T-cell (primary cell): ENCODE results near the gene IKZF2. TPM values are rescaled to one million over a fixed set of nuclear protein-coding genes. Genes with fewer than 3 reads are reported as not detected.

ENCODE experiments used
- ATAC-seq, 4 experiments: fragments of 200-7000 bp in 3 of 4; fragments of 150-1000 bp in 1 of 4; cut with Tn5 transposase; replicated peaks in 1 of 4; 1 replicate in 3 of 4; 2 replicates in 1 of 4; pipeline ENCODE4 v1.10.0; 2021; ENCODE audit warnings: moderate library complexity in 3 of 4, mild to moderate bottlenecking in 2 of 4, moderate number of reproducible peaks in 1 of 4
- CTCF ChIA-PET, 2 donors: fragments of 300-600 bp; sonication (Branson Sonifier 250); formaldehyde crosslinking; loops; one replicate each; lab custom pipeline; 2022; ENCODE audit warnings: antibody characterized with exemption in 2 of 2; lab: Charles Lee
- POLR2A ChIA-PET, 2 donors: fragments of 300-600 bp; sonication (Branson Sonifier 250); formaldehyde crosslinking; loops; one replicate each; lab custom pipeline; 2022; ENCODE audit warnings: antibody characterized with exemption in 2 of 2; lab: Charles Lee
- DNase-seq, 35 experiments: peaks; one replicate each; pipeline versions ENCODE4 v3.0.0 to v3.0.0-alpha.2; 2013 to 2023
- H3K27ac ChIP-seq: one replicate; pipeline ENCODE4 v1.5.1; 2013; ENCODE audit warnings: low read length
- H3K27me3 ChIP-seq, 2 experiments: replicated peaks in 1 of 2; 1 replicate in 1 of 2; 2 replicates in 1 of 2; pipeline versions ENCODE4 v1.6.1 to v1.7.0; 2013; ENCODE audit warnings: low read length in 1 of 2, mixed read lengths in 1 of 2; ENCODE audit not compliant: control insufficient read depth in 2 of 2, insufficient read depth in 2 of 2; ENCODE audit errors: extremely low read depth in 1 of 2
- H3K36me3 ChIP-seq, 2 donors: 1 replicate in 1 of 2; 2 replicates in 1 of 2; pipeline versions ENCODE4 v1.6.1 to v1.7.0; 2013; ENCODE audit warnings: low read length in 1 of 2; ENCODE audit not compliant: control insufficient read depth in 2 of 2, insufficient read depth in 1 of 2; ENCODE audit errors: extremely low read depth in 1 of 2
- H3K4me1 ChIP-seq, 2 experiments: 1 replicate in 1 of 2; 2 replicates in 1 of 2; pipeline versions ENCODE4 v1.6.1 to v1.7.0; 2013; ENCODE audit warnings: low read length in 2 of 2, mixed read lengths in 1 of 2; ENCODE audit not compliant: insufficient read depth in 2 of 2, control insufficient read depth in 1 of 2; ENCODE audit errors: extremely low read depth in 1 of 2
- H3K4me3 ChIP-seq, 2 donors: 1 replicate in 1 of 2; 2 replicates in 1 of 2; pipeline versions ENCODE4 v1.5.1 to v1.7.0; 2013; ENCODE audit warnings: mild to moderate bottlenecking in 2 of 2, low read length in 1 of 2, moderate library complexity in 1 of 2; ENCODE audit not compliant: control insufficient read depth in 1 of 2; ENCODE audit errors: extremely low read depth in 1 of 2
- H3K9me3 ChIP-seq: 2 replicates; pipeline ENCODE4 v1.7.0; 2013
- H3K27ac Mint-ChIP-seq, 2 donors: one replicate each; pipeline ENCODE4 v1.8.0; 2020 to 2021; ENCODE audit warnings: mild to moderate bottlenecking in 2 of 2, mixed read lengths in 2 of 2
- H3K27me3 Mint-ChIP-seq, 2 donors: one replicate each; pipeline ENCODE4 v1.8.0; 2021 to 2022; ENCODE audit warnings: mixed read lengths in 2 of 2
- H3K36me3 Mint-ChIP-seq: one replicate; pipeline ENCODE4 v1.8.0; 2021; ENCODE audit warnings: mixed read lengths
- H3K4me1 Mint-ChIP-seq, 3 donors: one replicate each; pipeline ENCODE4 v1.8.0; 2020 to 2022; ENCODE audit warnings: mixed read lengths in 3 of 3, mild to moderate bottlenecking in 1 of 3
- H3K4me3 Mint-ChIP-seq, 3 donors: one replicate each; pipeline ENCODE4 v1.8.0; 2020 to 2022; ENCODE audit warnings: mild to moderate bottlenecking in 3 of 3, mixed read lengths in 3 of 3, moderate library complexity in 3 of 3
- H3K9me3 Mint-ChIP-seq, 3 donors: one replicate each; pipeline ENCODE4 v1.8.0; 2020 to 2022; ENCODE audit warnings: mixed read lengths in 3 of 3
- WGBS: methylation state at CpG from one replicate; pipeline ENCODE4 v1.1.5; 2013; ENCODE audit warnings: missing lambda C conversion rate; ENCODE audit not compliant: insufficient coverage; 5-methylcytosine and 5-hydroxymethylcytosine counted together
- total RNA-seq, 35 experiments: library from RNA in 6 of 35; stranded (reverse) in 6 of 35; fragments of 120-200 nt in 1 of 35; gene quantifications; one replicate each; pipeline versions ENCODE4 v1.2.1 to v1.2.4 and lab custom pipeline; 2013 to 2026

Gene IKZF2
- total RNA-seq, 5 donors from 2014 or later (not counting 1 experiment from before 2014, with no cell fraction given), result 23.4 to 64.1 (median 31.0) TPM

DNA sequence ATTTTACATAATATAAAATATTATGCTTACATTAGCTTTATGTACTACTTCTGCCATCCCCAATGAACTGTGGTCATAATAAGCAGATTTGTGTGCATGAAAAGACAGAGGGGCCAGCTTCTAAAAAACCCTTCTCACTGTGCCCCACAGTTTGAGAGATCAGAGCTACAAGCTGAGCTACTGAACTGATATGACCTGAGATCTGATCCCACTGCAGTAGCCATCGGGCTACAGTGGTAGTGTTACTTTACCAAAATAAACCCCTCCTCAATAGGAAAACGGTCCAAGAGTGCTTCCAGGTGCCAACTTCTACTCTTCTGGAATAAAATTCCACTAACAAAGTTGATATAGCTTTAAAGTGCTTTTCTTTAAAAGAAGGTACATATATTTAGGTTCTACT, 43.1 kb downstream of the IKZF2 start:
- Mint-ChIP-seq H3K4me1 (peaks cover 22 to 24% (median 23%) of the 10 kb centered on the region in 3 donors), H3K27me3 (peaks cover 0 to 5% of the 10 kb centered on the region in 2 donors), H3K9me3 (no peaks in the 10 kb centered on the region), H3K4me3 (peak overlapping the region in 1 of 3 donors; percentile 11), H3K27ac (peak overlapping the region; percentile 15 to 34), H3K36me3 (no peaks in the 10 kb centered on the region)
- CTCF ChIA-PET, result no interaction called here
- no peaks in the 10 kb centered on the region for H3K27me3 ChIP-seq
- POLR2A ChIA-PET, result no interaction called here
- H3K36me3 ChIP-seq, result no peaks in the 10 kb centered on the region
- H3K9me3 ChIP-seq, result no peaks in the 10 kb centered on the region
- no peak overlapping the region for H3K4me3 ChIP-seq
- WGBS, result 80% methylated on average over 1 of the region's 2 CpGs
- H3K4me1 ChIP-seq, result peaks cover 8 to 37% of the 10 kb centered on the region in 2 experiments
- no peak for DNase-seq
- H3K27ac ChIP-seq, result peak overlapping the region; percentile 17
- ATAC-seq, result no peak

DNA sequence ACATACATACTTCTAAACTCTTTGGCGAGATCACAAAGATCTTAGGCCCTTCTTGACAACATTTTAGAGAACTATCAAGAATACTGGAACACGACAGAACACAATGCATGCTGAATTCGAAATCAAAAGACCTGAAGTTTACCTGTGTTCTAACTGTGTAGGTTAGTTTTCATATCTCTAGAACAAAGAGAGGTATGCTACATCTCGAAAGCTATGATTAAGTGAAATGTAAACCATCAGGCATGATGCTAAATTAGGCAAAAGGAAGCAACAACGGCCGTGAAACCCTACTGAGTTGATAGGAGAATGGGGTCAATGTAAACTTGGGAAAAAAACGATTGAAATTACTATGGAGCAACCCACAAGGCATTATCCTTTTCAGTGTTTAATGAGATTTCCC, 43.7 kb downstream of the IKZF2 start:
- POLR2A ChIA-PET, result interaction anchor here (0.6 kb wide), 2 partner anchors 15 to 181 kb away, joined by 3 read pairs; no protein-coding TSS in a partner anchor
- H3K4me3 Mint-ChIP-seq, result peak overlapping the region; percentile 0 to 19 (median 13)
- Histone ChIP-seq H3K27ac (peak overlapping the region; percentile 17), H3K4me3 (no peak overlapping the region), H3K9me3 (no peaks in the 10 kb centered on the region), H3K27me3 (no peaks in the 10 kb centered on the region), H3K4me1 (peaks cover 8 to 37% of the 10 kb centered on the region in 2 experiments), H3K36me3 (no peaks in the 10 kb centered on the region)
- H3K9me3 Mint-ChIP-seq, result no peaks in the 10 kb centered on the region
- H3K36me3 Mint-ChIP-seq, result no peaks in the 10 kb centered on the region
- ATAC-seq (no peak), DNase-seq (no peak)
- H3K27ac Mint-ChIP-seq, result peak overlapping the region; percentile 63 to 76
- H3K27me3 Mint-ChIP-seq, result peaks cover 0 to 5% of the 10 kb centered on the region in 2 donors
- peaks cover 22 to 26% (median 23%) of the 10 kb centered on the region in 3 donors for H3K4me1 Mint-ChIP-seq
- CTCF ChIA-PET, result interaction anchor here in 1 of 2 donors (0.6 kb wide), 1 partner anchor 9 kb away, joined by 4 read pairs; no protein-coding TSS in a partner anchor
- 44% methylated on average over 3 of the region's 7 CpGs for WGBS

DNA sequence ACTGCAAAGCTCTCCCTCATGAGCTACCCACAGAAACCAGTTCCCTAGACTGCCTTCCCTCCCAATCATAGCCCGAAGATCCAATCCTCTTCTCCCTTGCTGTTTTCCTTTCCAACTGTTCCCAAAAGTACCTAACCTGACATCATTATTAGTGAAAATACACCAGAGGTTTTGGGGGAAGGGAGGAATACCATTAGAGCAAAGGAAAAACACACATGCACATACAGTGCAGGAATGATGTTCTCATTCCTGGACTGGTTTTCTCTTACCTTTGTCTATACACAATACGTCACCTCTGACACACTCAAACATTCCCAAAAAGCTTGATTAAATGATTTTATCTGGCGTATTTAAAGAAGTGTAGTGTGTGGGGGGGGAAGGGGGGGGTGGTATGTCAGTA, 46.2 kb downstream of the IKZF2 start:
- Histone ChIP-seq H3K36me3 (no peaks in the 10 kb centered on the region), H3K4me3 (no peak overlapping the region), H3K27me3 (no peaks in the 10 kb centered on the region), H3K27ac (peak overlapping the region; percentile 55), H3K9me3 (no peaks in the 10 kb centered on the region), H3K4me1 (peaks cover 8 to 59% of the 10 kb centered on the region in 2 experiments)
- H3K9me3 Mint-ChIP-seq, result no peaks in the 10 kb centered on the region
- H3K4me3 Mint-ChIP-seq, result peak overlapping the region in 1 of 3 donors; percentile 41
- DNase-seq (no peak), ATAC-seq (no peak)
- POLR2A ChIA-PET, result no interaction called here
- peaks cover 0 to 5% of the 10 kb centered on the region in 2 donors for H3K27me3 Mint-ChIP-seq
- H3K36me3 Mint-ChIP-seq, result no peaks in the 10 kb centered on the region
- H3K27ac Mint-ChIP-seq, result peak overlapping the region; percentile 8 to 87
- peaks cover 31 to 40% (median 35%) of the 10 kb centered on the region in 3 donors for H3K4me1 Mint-ChIP-seq
- CTCF ChIA-PET, result interaction anchor here in 1 of 2 donors (1.0 kb wide), 1 partner anchor 328 kb away, joined by 3 read pairs; no protein-coding TSS in a partner anchor
- WGBS, result no CpG with 5 or more reads among the region's 3 CpGs

DNA sequence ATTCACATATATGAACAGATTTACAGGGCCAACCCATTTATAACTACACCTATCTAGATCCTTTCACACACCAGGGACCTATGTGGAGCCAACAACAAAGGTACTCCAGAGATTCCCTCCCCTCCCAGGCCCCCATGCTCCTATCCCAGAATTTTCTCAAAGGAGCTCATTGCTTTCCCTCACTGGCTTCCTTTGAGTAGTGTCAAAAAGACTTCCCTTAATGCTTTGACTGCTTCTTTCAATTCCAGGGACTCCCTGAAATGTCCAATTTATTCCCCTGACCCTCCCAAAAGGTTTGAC, 46.6 kb downstream of the IKZF2 start:
- H3K9me3 Mint-ChIP-seq, result no peaks in the 10 kb centered on the region
- Histone ChIP-seq H3K4me1 (peaks cover 8 to 62% of the 10 kb centered on the region in 2 experiments), H3K27me3 (no peaks in the 10 kb centered on the region), H3K4me3 (peak overlapping the region in 1 of 2 donors; percentile 35), H3K27ac (peak overlapping the region; percentile 55), H3K9me3 (no peaks in the 10 kb centered on the region), H3K36me3 (no peaks in the 10 kb centered on the region)
- ChIA-PET POLR2A (interaction anchor here in 1 of 2 donors (0.6 kb wide), 1 partner anchor 41 kb away, joined by 3 read pairs; no protein-coding TSS in a partner anchor), CTCF (no interaction called here)
- peak overlapping the region in 2 of 3 donors; percentile 41 to 63 for H3K4me3 Mint-ChIP-seq
- peaks cover 33 to 40% (median 35%) of the 10 kb centered on the region in 3 donors for H3K4me1 Mint-ChIP-seq
- peaks cover 0 to 5% of the 10 kb centered on the region in 2 donors for H3K27me3 Mint-ChIP-seq
- H3K36me3 Mint-ChIP-seq, result no peaks in the 10 kb centered on the region
- DNase-seq (no peak), ATAC-seq (no peak)
- H3K27ac Mint-ChIP-seq, result peak overlapping the region; percentile 50 to 87

DNA sequence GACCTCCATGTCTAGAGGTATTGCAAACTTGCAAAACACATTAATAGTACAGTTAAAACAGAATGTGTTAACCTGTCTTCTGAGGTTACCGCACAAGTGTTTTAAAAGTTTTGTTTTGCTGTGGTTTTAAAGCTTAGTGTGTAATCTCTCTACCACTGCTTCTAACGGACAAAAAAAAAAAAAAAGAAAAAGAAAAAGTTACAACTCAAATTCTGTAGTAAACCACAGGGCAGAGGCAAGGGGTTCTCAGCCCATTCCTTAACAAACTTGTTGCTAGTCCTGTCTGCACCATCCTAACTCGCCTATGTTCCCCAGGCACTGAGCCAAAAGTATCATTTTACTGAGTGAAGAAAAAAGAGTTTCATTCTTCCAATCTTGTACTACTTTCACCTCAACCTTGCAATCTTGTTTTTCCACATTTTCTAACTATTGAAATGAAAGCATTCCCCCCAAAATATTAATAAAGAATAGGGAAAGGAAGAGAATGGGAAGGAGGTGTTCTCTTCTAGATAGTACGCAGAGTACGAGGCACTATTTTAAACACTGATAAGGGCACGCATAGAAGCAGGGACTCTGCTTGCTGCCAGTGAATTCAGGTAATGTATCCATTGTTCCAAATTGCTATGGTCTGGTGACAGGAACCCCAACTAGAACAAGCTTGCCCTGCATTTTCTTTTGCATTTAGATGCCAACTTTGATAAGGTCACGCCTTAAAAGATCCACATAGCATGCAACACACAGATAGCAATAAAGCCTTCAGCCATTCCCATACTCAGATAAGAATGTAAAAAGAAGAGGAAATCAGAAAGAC, 47.1 kb downstream of the IKZF2 start:
- ATAC-seq (peak; percentile 28 to 82 (median 66)), DNase-seq (peak in 2 of 35 experiments; percentile 4 to 40)
- POLR2A ChIA-PET, result interaction anchor here in 1 of 2 donors (0.6 to 1.4 kb wide), 2 partner anchors 42 to 46 kb away, joined by 3 read pairs; no protein-coding TSS in a partner anchor
- H3K9me3 ChIP-seq, result no peaks in the 10 kb centered on the region
- Mint-ChIP-seq H3K36me3 (no peaks in the 10 kb centered on the region), H3K27ac (peak overlapping the region; percentile 50 to 87), H3K27me3 (peaks cover 0 to 5% of the 10 kb centered on the region in 2 donors), H3K4me3 (peak overlapping the region; percentile 41 to 63 (median 41)), H3K9me3 (no peaks in the 10 kb centered on the region), H3K4me1 (peaks cover 37 to 40% (median 39%) of the 10 kb centered on the region in 3 donors)
- no peaks in the 10 kb centered on the region for H3K27me3 ChIP-seq
- peak overlapping the region; percentile 55 for H3K27ac ChIP-seq
- H3K4me3 ChIP-seq, result peak overlapping the region; percentile 8 to 35
- 23% methylated on average over 3 of the region's 7 CpGs for WGBS
- peaks cover 8 to 68% of the 10 kb centered on the region in 2 experiments for H3K4me1 ChIP-seq
- CTCF ChIA-PET, result interaction anchor here (0.6 to 0.7 kb wide), 2 partner anchors 23 to 102 kb away, joined by 3 to 4 read pairs; no protein-coding TSS in a partner anchor
- H3K36me3 ChIP-seq, result no peaks in the 10 kb centered on the region

DNA sequence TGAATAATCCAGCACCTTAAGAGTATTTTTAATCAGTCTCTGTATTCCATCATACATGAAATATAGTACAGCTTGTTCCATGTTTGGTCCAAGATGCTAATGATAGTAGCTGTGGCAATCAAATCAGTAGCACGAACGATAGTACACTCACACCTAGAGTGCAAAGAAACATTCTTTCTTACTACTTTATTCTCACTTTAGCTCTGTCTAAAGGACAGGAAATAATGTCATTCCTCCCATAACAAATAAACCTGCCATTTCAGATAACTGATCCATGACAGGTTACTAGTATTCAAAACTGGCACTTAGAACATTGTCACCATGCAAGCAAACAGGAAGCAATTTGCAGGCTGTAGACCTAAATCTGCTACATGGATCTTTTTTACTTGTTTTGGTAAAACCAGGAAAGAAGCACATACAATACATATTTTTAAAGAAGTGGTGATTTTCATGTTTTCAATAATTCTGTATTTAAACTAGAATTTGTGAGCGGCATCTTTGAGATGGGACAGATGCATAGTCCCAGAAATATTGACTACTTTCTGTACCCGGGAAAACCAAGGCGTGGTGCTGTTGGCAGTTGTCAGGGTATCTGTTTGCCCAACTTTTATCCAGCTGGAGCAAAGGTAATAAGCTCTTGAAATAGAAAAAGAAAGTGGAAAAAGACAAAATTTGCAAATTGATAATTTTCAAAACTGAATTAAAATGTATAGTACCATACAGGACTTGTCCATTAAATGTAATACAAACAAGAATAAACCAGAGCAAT, 49.5 kb downstream of the IKZF2 start:
- Mint-ChIP-seq H3K36me3 (no peaks in the 10 kb centered on the region), H3K4me3 (peak overlapping the region in 1 of 3 donors; percentile 45), H3K4me1 (peaks cover 30 to 35% (median 34%) of the 10 kb centered on the region in 3 donors), H3K27me3 (peaks cover 0 to 5% of the 10 kb centered on the region in 2 donors), H3K27ac (peak overlapping the region; percentile 55 to 68), H3K9me3 (no peaks in the 10 kb centered on the region)
- Histone ChIP-seq H3K36me3 (no peaks in the 10 kb centered on the region), H3K27ac (peak overlapping the region; percentile 58), H3K4me3 (no peak overlapping the region), H3K4me1 (peaks cover 8 to 60% of the 10 kb centered on the region in 2 experiments), H3K27me3 (no peaks in the 10 kb centered on the region), H3K9me3 (no peaks in the 10 kb centered on the region)
- ATAC-seq (no peak), DNase-seq (no peak)
- POLR2A ChIA-PET, result no interaction called here
- WGBS, result 74% methylated on average over 3 of the region's 5 CpGs
- CTCF ChIA-PET, result interaction anchor here in 1 of 2 donors (1.0 kb wide), 1 partner anchor 24 kb away, joined by 3 read pairs; no protein-coding TSS in a partner anchor
